NCI-H82 treated with DMSO at 0.1 percent for 48 hours (cell line): ENCODE data around the gene TOX2.

Experiments
- DNase-seq: peaks from one replicate; lab custom pipeline; 2025; ENCODE audit not compliant: unreplicated experiment; lab: John Stamatoyannopoulos, UW

The TOX2 gene

DNA sequence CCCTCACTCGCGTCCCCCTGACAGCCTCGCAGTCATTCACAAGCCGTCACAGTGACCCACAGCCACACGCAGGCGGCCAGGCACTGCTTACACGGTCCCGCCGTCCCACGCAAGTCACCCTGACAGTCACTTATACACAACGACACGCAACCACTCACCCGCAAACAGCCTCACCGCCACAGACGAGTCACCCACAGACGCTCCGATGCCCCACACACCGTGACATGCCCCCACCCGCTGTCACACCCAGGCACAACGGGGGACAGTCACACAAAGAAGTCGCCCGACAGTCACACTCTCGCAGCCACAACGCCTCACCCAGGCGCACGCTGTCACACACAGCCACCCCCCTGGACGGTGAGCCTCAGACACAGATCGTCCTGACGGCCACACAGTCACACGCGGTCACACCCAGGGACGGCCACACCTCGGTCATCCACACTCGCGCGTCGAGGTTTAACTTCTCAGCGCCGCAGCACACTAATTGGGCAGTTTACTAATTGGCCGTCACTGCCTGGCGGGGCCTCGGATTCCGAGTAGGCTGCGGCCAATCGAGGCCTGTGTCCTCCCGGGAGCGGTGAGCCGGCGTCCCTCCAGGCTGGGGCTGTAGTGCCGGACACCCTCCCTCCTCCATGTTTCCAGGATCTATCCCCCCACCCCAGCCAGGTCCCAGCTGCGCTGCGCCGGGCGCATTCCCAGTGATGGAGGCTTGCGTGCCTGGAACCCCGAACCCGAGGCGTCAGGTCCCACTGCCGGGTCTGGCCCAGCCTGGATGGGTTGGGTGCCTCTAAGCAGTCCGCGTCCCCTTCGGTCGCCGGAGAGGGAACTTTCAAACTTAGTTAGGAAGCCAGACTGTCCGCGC lies 790 bp downstream of the TOX2 start:
- DNase-seq: no peak

DNA sequence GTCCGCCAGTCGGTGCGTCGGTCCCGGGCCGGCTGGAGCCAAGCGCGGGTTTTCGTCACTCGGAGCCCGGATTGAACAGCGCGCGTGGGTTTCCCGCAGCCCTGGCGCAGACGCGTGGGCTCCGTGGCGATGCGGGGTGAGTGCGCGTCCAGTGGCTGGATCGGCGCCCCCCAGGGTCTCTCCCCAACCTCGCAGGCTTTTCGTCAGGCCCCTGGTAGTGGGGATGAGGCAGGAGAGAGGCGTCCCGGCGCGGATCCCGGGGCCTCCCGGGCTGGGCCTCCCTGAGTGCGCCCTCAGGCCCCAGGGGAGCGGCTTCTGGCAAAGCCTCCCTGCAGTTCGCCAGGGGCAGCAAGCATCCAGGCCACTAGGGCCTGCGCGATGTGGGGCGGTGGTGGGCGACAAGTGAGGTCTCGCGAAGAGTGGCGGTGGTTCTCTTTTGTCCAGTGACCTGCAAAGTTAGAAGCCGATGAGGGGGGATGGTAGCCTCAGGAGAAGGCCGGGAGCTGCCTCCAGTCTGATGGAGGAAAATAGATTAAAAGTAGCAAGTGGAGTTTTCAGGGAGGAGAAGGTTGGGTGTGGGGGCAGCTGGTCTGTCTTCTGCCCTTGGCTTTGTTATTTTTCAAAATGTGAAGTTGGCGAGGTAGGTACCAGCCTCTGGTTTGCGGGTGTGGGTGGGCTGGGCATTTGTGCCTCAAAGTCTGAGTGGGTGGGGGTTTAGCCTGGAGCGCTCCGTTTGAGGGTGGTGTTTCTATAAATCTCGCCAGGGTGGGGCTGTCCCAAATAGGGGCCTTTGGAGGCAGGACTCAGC lies 1.6 kb downstream of the TOX2 start:
- no peak for DNase-seq

DNA sequence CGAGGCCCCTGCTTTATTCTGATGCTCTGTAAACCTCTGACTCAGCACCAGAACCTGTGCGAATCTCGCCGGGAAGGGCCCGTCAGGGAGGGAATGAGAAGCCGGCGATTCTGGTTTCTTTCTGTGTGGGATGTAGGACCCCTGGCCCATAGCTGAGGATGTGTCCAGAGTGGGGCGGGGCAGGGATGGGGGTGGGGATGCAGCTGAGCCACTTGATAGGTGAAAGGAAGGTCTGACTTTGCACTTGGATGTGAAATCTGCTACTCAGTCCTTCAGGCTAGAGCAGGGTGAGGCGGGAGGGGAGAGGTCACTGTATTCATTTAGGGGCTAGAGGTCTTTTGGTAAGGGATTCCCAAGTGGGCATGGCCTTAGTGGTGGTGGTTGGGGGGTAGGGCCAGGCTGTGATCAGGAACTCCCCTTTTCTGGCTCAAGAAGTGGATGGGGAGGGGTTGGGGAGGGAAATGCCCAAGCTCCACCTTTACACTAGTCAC lies 2.3 kb downstream of the TOX2 start:
- DNase-seq: no peak

DNA sequence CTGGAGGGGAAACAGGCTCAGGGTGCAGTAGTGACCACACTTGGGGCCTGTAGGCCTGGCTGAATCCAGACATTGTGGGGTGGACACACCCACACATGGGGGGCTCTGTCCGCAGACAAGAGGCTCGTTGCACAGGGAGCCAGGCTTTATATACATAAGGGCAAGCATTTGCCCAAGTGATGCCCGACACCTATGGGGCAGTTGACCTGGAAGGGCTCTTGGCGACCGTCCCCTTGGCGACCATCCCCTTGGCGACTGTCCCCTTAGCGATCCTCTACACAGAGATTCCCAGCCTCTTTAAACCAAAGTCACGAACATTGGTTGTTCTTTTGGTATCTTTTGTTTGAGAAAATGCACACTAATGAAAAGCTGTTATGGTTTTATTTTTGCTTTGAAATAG lies 2.7 kb downstream of the TOX2 start:
- DNase-seq: no peak

GRCh38 chr20:43919686-43920403 lies 5.2 kb downstream of the TOX2 start:
- no peak for DNase-seq

- no peak for DNase-seq
These were observed 6.1 kb downstream of the TOX2 start for GRCh38 chr20:43920797-43921196.

GRCh38 chr20:43921227-43921780 lies 6.7 kb downstream of the TOX2 start:
- no peak for DNase-seq

DNA sequence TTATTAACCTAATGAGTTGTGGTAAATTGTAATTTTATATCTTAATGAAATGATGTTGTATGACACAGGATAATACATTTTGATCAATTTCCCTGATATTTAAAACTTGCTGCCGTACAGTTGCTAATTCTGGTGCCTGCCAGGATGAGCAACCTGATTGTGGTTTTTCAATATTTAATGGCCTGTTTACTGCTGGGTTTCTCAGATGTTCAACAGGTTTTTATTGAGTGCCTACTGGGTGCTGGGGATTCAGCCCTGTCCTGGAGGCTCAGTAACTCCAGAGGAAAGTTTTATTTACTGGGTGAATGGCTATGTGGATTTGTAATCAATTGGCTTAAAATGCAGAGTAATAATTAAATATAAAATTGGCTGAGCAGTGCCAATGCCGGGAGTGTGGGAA lies 8.0 kb downstream of the TOX2 start:
- DNase-seq: no peak

DNA sequence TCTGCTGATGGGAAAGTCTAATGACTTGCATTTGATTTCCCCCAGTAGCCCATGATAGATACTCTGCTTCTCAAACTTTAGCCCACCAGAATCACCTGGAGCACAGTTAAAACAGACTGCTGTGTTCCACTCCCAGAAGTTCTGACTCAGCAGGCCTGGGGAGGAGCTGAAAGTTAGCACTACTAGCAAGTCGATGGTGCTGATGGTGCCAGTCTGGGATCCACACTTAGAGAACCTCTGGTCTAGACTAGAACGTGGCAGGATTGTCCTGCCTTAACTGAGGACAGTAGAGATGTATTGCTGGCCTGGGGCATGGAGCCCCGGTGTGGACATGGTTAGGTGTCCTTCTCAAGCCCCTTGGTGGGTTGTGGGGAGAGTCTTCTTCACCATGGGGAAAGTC lies 8.7 kb downstream of the TOX2 start:
- DNase-seq: no peak

GRCh38 chr20:43923917-43924316 lies 9.3 kb downstream of the TOX2 start:
- no peak for DNase-seq

DNA sequence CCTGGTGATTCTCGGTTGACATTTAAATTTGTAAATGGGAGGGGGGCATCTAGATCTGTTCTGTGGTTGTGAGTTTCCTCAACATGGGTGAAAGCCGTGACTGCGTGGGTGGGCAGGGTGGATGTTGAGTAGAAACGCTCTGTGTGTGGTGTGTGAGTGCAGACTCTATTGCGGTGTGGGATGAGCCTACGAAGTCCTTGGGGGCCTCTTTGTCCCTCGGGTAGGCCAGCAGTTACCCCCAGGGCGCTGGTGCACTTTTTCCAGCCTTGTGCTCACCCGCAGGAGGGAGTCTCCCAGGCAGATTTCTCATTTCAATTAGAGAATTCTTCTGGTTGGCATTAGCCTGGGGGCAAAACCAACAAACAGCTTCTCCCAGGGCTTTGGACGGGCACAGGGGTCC lies 10.6 kb downstream of the TOX2 start:
- no peak for DNase-seq

DNA sequence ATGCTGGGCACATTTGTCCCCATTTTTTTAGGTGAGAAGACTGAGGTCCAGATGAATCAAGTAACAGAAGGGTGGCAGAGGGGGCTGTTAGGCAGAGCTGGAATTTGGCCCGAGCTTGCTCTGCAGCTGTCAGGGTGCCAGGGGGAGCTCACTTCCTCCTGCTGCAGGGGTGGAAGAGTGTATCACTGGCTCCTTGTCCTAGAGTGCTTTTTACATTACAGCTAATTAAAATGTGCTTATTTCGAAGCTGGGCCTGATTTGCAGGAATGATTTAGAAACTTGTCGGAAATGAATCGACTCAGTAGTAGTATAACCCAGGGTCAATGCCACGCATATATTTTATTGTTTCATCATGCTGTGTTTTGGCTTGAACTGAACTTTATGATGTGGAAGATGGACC lies 11.1 kb downstream of the TOX2 start:
- no peak for DNase-seq

DNA sequence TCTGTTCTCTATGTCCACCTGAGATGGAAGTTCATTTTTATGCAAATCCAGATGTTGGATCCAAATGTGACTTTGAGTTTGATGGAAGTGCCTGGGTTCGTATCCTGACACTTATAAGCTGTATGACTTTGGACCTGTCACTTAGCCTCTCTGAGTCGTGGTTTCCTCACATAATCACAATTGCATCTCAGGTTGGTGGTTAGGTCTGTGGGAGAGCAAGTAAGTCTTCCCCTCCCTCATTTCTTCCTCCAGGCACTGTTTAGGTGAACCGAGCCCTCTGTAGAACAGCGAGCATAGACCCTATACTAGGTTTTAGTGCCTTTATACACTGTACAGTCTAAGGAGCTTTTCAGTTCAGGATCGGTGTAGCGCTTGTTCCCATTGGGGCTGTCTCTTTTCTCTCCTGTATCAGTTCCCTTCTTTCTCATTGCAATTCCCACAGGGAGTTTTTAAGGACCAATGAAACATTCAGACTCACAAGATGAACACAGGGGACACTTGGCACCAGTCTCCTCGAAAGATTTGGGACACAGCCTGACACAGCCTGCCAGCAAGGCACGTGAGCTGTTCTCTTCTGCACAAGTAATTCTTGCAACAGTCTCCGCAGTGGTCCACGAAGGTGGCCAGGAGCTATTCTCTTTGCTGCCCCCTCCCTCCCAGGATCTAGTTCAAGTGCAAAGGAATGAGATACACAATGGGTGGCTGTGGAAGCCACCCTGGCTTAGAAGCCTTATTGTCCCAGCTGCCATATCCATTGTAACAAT lies 11.8 kb downstream of the TOX2 start:
- no peak for DNase-seq

DNA sequence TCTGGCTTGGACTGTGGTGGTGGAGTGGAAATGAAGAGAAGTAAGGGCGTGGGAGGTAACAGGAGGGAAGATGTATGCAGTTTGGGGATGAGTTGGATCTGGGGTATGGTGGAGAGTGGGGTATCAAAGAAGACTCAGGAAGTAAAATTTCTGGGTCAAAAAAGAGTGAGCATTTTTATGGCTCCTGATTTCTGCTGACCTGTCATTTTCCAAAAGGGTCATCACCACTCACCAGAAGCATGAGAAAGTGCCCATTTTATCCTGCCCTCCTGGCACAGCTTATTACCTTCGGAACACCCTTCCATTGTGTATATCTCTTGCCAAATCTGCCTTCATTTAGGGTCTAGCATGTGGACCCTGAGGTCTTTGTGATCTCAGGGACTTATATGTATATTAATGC lies 17.3 kb downstream of the TOX2 start:
- no peak for DNase-seq

DNA sequence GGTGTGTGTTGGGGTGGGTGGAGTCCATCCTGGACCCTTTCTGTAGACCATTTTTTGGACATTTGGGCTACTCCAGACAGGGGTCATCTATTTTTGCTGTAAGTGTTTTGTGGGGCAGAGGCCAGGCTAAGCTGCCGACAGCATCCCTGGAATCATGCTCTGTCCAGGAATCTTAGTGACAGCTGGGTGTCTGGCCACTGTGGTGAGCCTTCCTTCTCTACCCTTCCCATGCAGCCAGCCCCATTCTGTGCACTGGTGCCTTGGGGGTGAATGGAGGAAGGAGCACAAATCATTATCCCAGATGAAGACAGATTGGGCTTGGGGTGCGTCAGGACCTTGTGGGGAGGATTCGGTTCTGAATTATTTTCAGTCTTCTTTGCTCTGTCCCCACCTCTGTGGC lies 20.2 kb downstream of the TOX2 start:
- no peak for DNase-seq

GRCh38 chr20:43936104-43936770 lies 21.6 kb downstream of the TOX2 start:
- DNase-seq: no peak

DNA sequence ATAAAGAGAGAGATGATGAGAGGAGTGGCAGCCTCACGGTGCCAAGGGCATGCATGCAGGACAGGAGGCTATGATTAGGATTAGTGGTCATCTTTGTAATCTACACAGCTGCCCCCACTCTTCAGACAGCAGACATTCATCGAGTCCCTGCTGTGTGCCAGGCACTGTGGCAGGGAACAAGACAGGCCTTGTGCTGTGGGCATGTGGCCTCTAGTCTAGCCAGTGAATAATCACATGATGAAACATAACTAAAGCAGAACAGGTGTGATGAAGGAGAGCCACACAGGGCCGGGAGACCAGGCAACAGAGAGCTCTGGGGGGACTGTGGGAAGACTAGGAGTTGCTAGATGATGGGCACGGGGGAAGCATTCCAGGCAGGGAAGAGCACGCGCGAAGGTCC lies 22.2 kb downstream of the TOX2 start:
- DNase-seq: no peak

DNA sequence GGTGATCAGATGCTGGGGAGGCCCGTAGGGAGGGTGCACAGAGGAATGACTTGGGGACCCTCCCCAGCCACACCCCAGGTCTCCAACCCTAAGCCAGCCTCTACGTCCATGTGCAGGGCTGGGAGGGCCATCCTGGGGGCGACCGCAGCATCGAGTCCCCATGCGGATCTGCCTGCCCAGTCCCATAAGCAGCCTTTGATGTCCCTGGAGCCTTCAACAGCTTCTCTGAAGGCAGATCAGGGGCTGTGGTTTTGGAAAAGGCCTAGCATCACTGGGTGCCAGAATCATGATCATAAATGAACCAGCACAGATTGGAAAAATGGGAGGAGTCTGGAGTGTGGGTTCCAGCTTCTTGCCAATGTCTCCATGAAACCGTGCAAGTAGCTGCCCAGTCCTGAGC lies 22.9 kb downstream of the TOX2 start:
- DNase-seq: no peak

DNA sequence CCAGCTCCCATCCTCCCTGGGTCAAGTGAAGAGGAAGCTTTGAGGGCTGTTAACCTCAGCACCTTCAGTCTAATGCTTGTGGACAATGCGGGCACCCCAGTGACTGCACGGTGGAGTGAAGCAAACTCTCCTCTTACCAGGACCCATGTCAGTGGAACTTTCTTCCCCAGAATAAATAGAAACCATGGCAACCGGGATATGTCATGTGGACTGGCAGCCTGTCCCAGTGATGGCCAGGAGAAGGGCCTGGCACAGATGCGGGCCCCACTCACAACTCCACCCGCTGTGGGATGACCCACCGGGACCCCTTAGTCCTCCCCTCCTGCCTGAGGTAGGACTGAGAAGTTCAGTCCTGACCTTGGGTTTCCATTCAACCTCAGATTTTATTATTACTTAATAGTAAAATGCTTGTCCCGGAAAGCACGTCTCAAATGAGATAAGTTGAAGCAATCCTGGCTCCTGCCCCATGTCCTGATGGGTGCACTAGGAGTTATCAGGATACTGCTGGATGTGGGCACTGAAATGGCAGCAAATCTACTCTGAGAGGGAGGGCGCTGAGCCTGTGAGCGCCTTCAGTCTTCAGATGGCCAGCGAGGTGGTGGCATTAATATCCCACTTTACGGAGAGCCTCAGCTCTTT lies 23.5 kb downstream of the TOX2 start:
- no peak for DNase-seq
